Endothelial cell of umbilical vein (primary cell): ENCODE measurements around the gene RAB8B. TPM values are rescaled to one million over a fixed set of nuclear protein-coding genes. Genes with fewer than 3 reads are reported as not detected.

Experiments
- BruUV-seq: library from RNA; stranded (reverse); fragments of 400-500 nt; replicated peaks from 2 replicates; lab custom pipeline; 2021; lab: Mats Ljungman, UMichigan
- CTCF ChIA-PET: fragments of 300-600, 350-600 bp; sonication (Branson Sonifier 250); formaldehyde crosslinking; loops from one replicate; lab custom pipeline; 2021; ENCODE audit warnings: antibody characterized with exemption, inconsistent platforms; lab: Charles Lee
- POLR2A ChIA-PET: fragments of 300-600, 350-600 bp; sonication (Branson Sonifier 250); formaldehyde crosslinking; loops from one replicate; lab custom pipeline; 2021; ENCODE audit warnings: antibody characterized with exemption, inconsistent platforms; lab: Charles Lee
- DNase-seq: peaks from one replicate; pipeline ENCODE4 v3.0.0-alpha.2; 2011; ENCODE audit warnings: low read depth, low spot score
- FAIRE-seq: peaks from 2 replicates; lab custom pipeline; 2011; peaks lifted over from hg19 to GRCh38; lab: Jason Lieb, UNC
- H2AFZ ChIP-seq: 2 replicates; pipeline ENCODE4 v1.6.0; 2012; ENCODE audit warnings: low read depth, low read length, control low read depth, inconsistent platforms
- H3K27ac ChIP-seq: 2 replicates; pipeline ENCODE4 v1.5.1; 2011; ENCODE audit warnings: low read depth, mild to moderate bottlenecking, control low read depth, low read length, moderate library complexity; ENCODE audit not compliant: insufficient read depth
- H3K27me3 ChIP-seq, 2 experiments: 2 replicates each; pipeline versions ENCODE4 v1.6.0 to v1.6.1; 2011; ENCODE audit warnings: low read length in 2 of 2, mixed read lengths in 1 of 2; ENCODE audit not compliant: control insufficient read depth in 2 of 2, insufficient read depth in 2 of 2
- H3K36me3 ChIP-seq, 2 experiments: 2 replicates in 1 of 2; 3 replicates in 1 of 2; pipeline ENCODE4 v1.5.1; 2011; ENCODE audit warnings: low read length in 2 of 2, mild to moderate bottlenecking in 1 of 2, moderate library complexity in 1 of 2; ENCODE audit not compliant: control insufficient read depth in 2 of 2, insufficient read depth in 2 of 2; ENCODE audit errors: extremely low read depth in 1 of 2
- H3K4me1 ChIP-seq: 3 replicates; pipeline ENCODE4 v1.5.1; 2011; ENCODE audit warnings: mild to moderate bottlenecking, low read length; ENCODE audit not compliant: control insufficient read depth, insufficient read depth; ENCODE audit errors: extremely low read depth
- H3K4me2 ChIP-seq: 2 replicates; pipeline ENCODE4 v1.6.1; 2011; ENCODE audit warnings: low read length, control low read depth, mixed read lengths; ENCODE audit not compliant: insufficient read depth
- H3K4me3 ChIP-seq, 3 experiments: fragments of 200-600 bp in 1 of 3; sonication (generic), shearing (Covaris generic) in 1 of 3; replicated peaks in 1 of 3; 2 replicates each; pipeline ENCODE4 v1.5.1; 2011 to 2016; ENCODE audit warnings: control low read depth in 3 of 3, low read length in 3 of 3, mild to moderate bottlenecking in 2 of 3, inconsistent platforms in 1 of 3, low read depth in 1 of 3, moderate library complexity in 1 of 3; ENCODE audit not compliant: insufficient read depth in 1 of 3
- H3K79me2 ChIP-seq: 2 replicates; pipeline ENCODE4 v1.6.0; 2012; ENCODE audit warnings: low read length, inconsistent platforms; ENCODE audit not compliant: control insufficient read depth, insufficient read depth
- H3K9ac ChIP-seq: replicated peaks from 2 replicates; pipeline ENCODE3; 2011; ENCODE audit warnings: low read length, control low read depth; ENCODE audit not compliant: insufficient read depth; ENCODE audit errors: extremely low read depth
- H3K9me1 ChIP-seq: replicated peaks from 3 replicates; pipeline ENCODE4 v1.6.0; 2011; ENCODE audit warnings: mild to moderate bottlenecking, low read length; ENCODE audit not compliant: control insufficient read depth, insufficient read depth; ENCODE audit errors: extremely low read depth
- H3K9me3 ChIP-seq: replicated peaks from 2 replicates; pipeline ENCODE4 v1.5.1; 2012; ENCODE audit warnings: low read length, inconsistent platforms; ENCODE audit not compliant: control insufficient read depth, insufficient read depth
- H4K20me1 ChIP-seq: replicated peaks from 2 replicates; pipeline ENCODE3; 2011; ENCODE audit warnings: mild to moderate bottlenecking, low read length; ENCODE audit not compliant: control insufficient read depth, insufficient read depth; ENCODE audit errors: extremely low read depth
- CTCF ChIP-seq, 2 donors: IDR thresholded peaks; 1 replicate in 1 of 2; 2 replicates in 1 of 2; pipeline ENCODE4 v1.5.1; 2011; ENCODE audit warnings: low read length in 2 of 2, mild to moderate bottlenecking in 2 of 2, moderate library complexity in 2 of 2, control low read depth in 1 of 2, inconsistent platforms in 1 of 2, low read depth in 1 of 2; ENCODE audit not compliant: insufficient read depth in 1 of 2; ENCODE audit errors: extremely low read depth in 1 of 2
- EZH2 ChIP-seq: IDR thresholded peaks from 2 replicates; pipeline ENCODE4 v1.6.1; 2012; ENCODE audit warnings: borderline replicate concordance, low read depth, mild to moderate bottlenecking, moderate library complexity, low read length, inconsistent platforms; ENCODE audit not compliant: severe bottlenecking
- FOS ChIP-seq: IDR thresholded peaks from 2 replicates; pipeline ENCODE4 v1.6.1; 2011; ENCODE audit warnings: mild to moderate bottlenecking, low read length, moderate library complexity, borderline replicate concordance; ENCODE audit not compliant: insufficient read depth
- GATA2 ChIP-seq: IDR thresholded peaks from 2 replicates; pipeline ENCODE4 v1.7.0; 2011; ENCODE audit warnings: low read depth, mild to moderate bottlenecking, moderate library complexity, mixed read lengths, low read length; ENCODE audit not compliant: insufficient read length, insufficient read depth
- JUN ChIP-seq: IDR thresholded peaks from 2 replicates; pipeline ENCODE4 v1.6.1; 2011; ENCODE audit warnings: borderline replicate concordance, low read depth; ENCODE audit not compliant: insufficient read length, insufficient read depth
- MAX ChIP-seq: IDR thresholded peaks from 2 replicates; pipeline ENCODE4 v1.6.1; 2011; ENCODE audit not compliant: insufficient read depth, insufficient read length
- MYC ChIP-seq: IDR thresholded peaks from one replicate; pipeline ENCODE4 v1.6.1; 2011; ENCODE audit warnings: mild to moderate bottlenecking, low read depth, low read length
- POLR2A ChIP-seq: IDR thresholded peaks from 2 replicates; pipeline ENCODE4 v1.6.1; 2012; ENCODE audit warnings: low read depth, mild to moderate bottlenecking, control low read depth, low read length
- POLR2AphosphoS5 ChIP-seq: IDR thresholded peaks from 2 replicates; pipeline ENCODE4 v1.6.1; 2012; ENCODE audit warnings: low read depth, mild to moderate bottlenecking, control low read depth, low read length, moderate library complexity; ENCODE audit not compliant: insufficient read depth
- dilution Hi-C: fragments of 300-500 bp; cut with MboI; formaldehyde crosslinking; loops from one replicate; pipeline ENCODE4 v1.15.0; 2019; ENCODE audit warnings: low sequenced_read_pairs; ENCODE audit not compliant: extremely low pct_ligation_motif_present
- intact Hi-C: fragments of 100-400 bp; cut with micrococcal nuclease; formaldehyde crosslinking; loops from one replicate; pipeline ENCODE4 v1.10.0; 2022
- polyA plus RNA-seq, 4 experiments: library from polyadenylated mRNA; depleted of rRNA in 3 of 4; stranded (reverse) in 3 of 4; unstranded in 1 of 4; fragments of >200 nt; gene quantifications; 2 replicates each; pipeline versions ENCODE4 v1.2.1 to v1.2.3, GENCODE V29; 2011 to 2012; ENCODE audit warnings: missing spikeins in 1 of 4
- total RNA-seq: library from RNA; stranded (reverse); gene quantifications from 2 replicates; pipeline ENCODE4 v1.2.3, GENCODE V29; 2021

Gene RAB8B
- total and polyA plus RNA-seq, 2 donors (not counting 3 experiments of a cell fraction or from before 2014, with no cell fraction given): 10.4 to 52.5 TPM

- no peak overlapping the region for H3K4me2 ChIP-seq
- intact Hi-C loops: loop anchor here (5.0 kb wide), 1 partner anchor 384 kb away; no protein-coding TSS in a partner anchor
- no peak overlapping the region for H3K9ac ChIP-seq
- no peak overlapping the region for H3K27ac ChIP-seq
- H3K79me2 ChIP-seq: peaks cover 34% of the 10 kb centered on the region
- CTCF ChIA-PET: interaction anchor here (0.9 to 3.3 kb wide), 11 partner anchors 10 to 66 kb away, joined by 3 to 11 read pairs (median 4); no protein-coding TSS in a partner anchor
- TF ChIP-seq MYC (no peak), FOS (no peak), POLR2AphosphoS5 (no peak), JUN (no peak), CTCF (IDR thresholded peaks at IDR 0.05; ENCODE audit: extremely low read depth in 1 of 2, insufficient read depth in 1 of 2, low read depth in 1 of 2, low read length in 2 of 2) (no peak), MAX (no peak), GATA2 (no peak), EZH2 (no peak), POLR2A (no peak)
- no peak overlapping the region for H2AFZ ChIP-seq
- no TSS peak for BruUV-seq
- H3K4me1 ChIP-seq: peaks cover 47% of the 10 kb centered on the region
- POLR2A ChIA-PET: no interaction called here
- H3K9me1 ChIP-seq: no peaks in the 10 kb centered on the region
- no peaks in the 10 kb centered on the region for H3K36me3 ChIP-seq
- peak; percentile 29 for DNase-seq
- no peak overlapping the region for H3K4me3 ChIP-seq
- no peak for FAIRE-seq
- no peaks in the 10 kb centered on the region for H3K9me3 ChIP-seq
- no peaks in the 10 kb centered on the region for H3K27me3 ChIP-seq
- no peaks in the 10 kb centered on the region for H4K20me1 ChIP-seq
- dilution Hi-C loops: no loop called here
These were observed 42.3 kb downstream of the RAB8B start for GRCh38 chr15:63231706-63232105.
